MM.1S (cell line): ENCODE results near the gene MSTN.

Experiments used
- DNase-seq: peaks from one replicate; pipeline ENCODE4 v3.0.0-alpha.2; 2015
- H2AFZ ChIP-seq: fragments of 300-600 bp; sonication (generic); 2 replicates; pipeline ENCODE4 v1.6.0; 2016; ENCODE audit warnings: antibody characterized with exemption, low read length
- H3F3A ChIP-seq: fragments of 300-600 bp; sonication (generic); 2 replicates; pipeline ENCODE4 v1.6.1; 2016; ENCODE audit warnings: mild to moderate bottlenecking, antibody characterized with exemption, low read length, moderate library complexity, mixed read lengths; ENCODE audit not compliant: insufficient read depth
- H3K27ac ChIP-seq: fragments of 300-600 bp; sonication (generic); 2 replicates; pipeline ENCODE4 v1.5.1; 2016; ENCODE audit warnings: mild to moderate bottlenecking, low read length
- H3K27me3 ChIP-seq: fragments of 300-600 bp; sonication (generic); replicated peaks from 2 replicates; pipeline ENCODE4 v1.6.0; 2016; ENCODE audit warnings: low read length; ENCODE audit not compliant: insufficient read depth
- H3K36me3 ChIP-seq: fragments of 300-600 bp; sonication (generic); replicated peaks from 2 replicates; pipeline ENCODE4 v1.6.1; 2016; ENCODE audit warnings: mild to moderate bottlenecking, low read length, mixed read lengths; ENCODE audit not compliant: insufficient read depth
- H3K4me1 ChIP-seq: fragments of 300-600 bp; sonication (generic); 2 replicates; pipeline ENCODE4 v1.6.1; 2016; ENCODE audit warnings: low read length, mixed read lengths
- H3K4me2 ChIP-seq: fragments of 300-600 bp; sonication (generic); 2 replicates; pipeline ENCODE4 v1.6.0; 2016; ENCODE audit warnings: low read depth, low read length
- H3K4me3 ChIP-seq: fragments of 300-600 bp; sonication (generic); 2 replicates; pipeline ENCODE4 v1.5.1; 2016; ENCODE audit warnings: low read length, mixed read lengths
- H3K79me2 ChIP-seq: fragments of 300-600 bp; sonication (generic); 2 replicates; pipeline ENCODE4 v1.6.1; 2016; ENCODE audit warnings: mixed run types, low read length, mixed read lengths
- H3K9ac ChIP-seq: fragments of 300-600 bp; sonication (generic); 2 replicates; pipeline ENCODE4 v1.6.1; 2016; ENCODE audit warnings: low read length, mixed read lengths
- H3K9me2 ChIP-seq: fragments of 300-600 bp; sonication (generic); replicated peaks from 2 replicates; pipeline ENCODE4 v1.6.1; 2016; ENCODE audit warnings: mild to moderate bottlenecking, low read length, mixed read lengths; ENCODE audit not compliant: insufficient read depth
- H3K9me3 ChIP-seq: fragments of 300-600 bp; sonication (generic); replicated peaks from 2 replicates; pipeline ENCODE4 v1.6.1; 2016; ENCODE audit warnings: mild to moderate bottlenecking, low read length, mixed read lengths; ENCODE audit not compliant: insufficient read depth
- H4K20me1 ChIP-seq: fragments of 300-600 bp; sonication (generic); 2 replicates; pipeline ENCODE4 v1.6.1; 2016; ENCODE audit warnings: mild to moderate bottlenecking, low read length, moderate library complexity, mixed read lengths; ENCODE audit not compliant: insufficient read depth
- EZH2 ChIP-seq: fragments of 300-600 bp; sonication (generic); optimal IDR thresholded peaks from 2 replicates; pipeline ENCODE3; 2017; ENCODE audit warnings: low read depth, mild to moderate bottlenecking, antibody characterized with exemption, low read length, mixed read lengths
- EZH2phosphoT487 ChIP-seq: fragments of 300-600 bp; sonication (generic); IDR thresholded peaks from 2 replicates; pipeline ENCODE4 v1.6.1; 2018; ENCODE audit warnings: antibody characterized with exemption, low read length
- TF ChIP-seq, protein P1 (sequence below): fragments of 300-600 bp; sonication (generic); IDR thresholded peaks from 2 replicates; pipeline ENCODE4 v1.5.1; 2016; ENCODE audit warnings: antibody characterized with exemption, low read length, mixed read lengths

Gene MSTN

GRCh38 chr2:190062601-190063000 is at the start of gene MSTN:
Gene MSTN, minus strand, starts transcription at chr2:190062729. Its CDS starts 133 bp downstream, at chr2:190062596.
- H3K9me3 ChIP-seq: no peaks in the 10 kb centered on the region
- no peaks in the 10 kb centered on the region for H3K9me2 ChIP-seq
- no peak within 1 kb of the TSS for H2AFZ ChIP-seq
- no peak within 1 kb of the TSS for H3K9ac ChIP-seq
- no peak for DNase-seq
- H3K36me3 ChIP-seq: no peaks in the 10 kb centered on the region
- H3F3A ChIP-seq: no peaks in the 10 kb centered on the region
- no peaks in the 10 kb centered on the region for H3K4me1 ChIP-seq
- no peak within 1 kb of the TSS for H3K4me3 ChIP-seq
- no peaks in the 10 kb centered on the region for H3K27me3 ChIP-seq
- H3K4me2 ChIP-seq: no peak within 1 kb of the TSS
- no peaks in the 10 kb centered on the region for H3K79me2 ChIP-seq
- H3K27ac ChIP-seq: no peak within 1 kb of the TSS
- no peaks in the 10 kb centered on the region for H4K20me1 ChIP-seq
- TF ChIP-seq, protein P1, sequence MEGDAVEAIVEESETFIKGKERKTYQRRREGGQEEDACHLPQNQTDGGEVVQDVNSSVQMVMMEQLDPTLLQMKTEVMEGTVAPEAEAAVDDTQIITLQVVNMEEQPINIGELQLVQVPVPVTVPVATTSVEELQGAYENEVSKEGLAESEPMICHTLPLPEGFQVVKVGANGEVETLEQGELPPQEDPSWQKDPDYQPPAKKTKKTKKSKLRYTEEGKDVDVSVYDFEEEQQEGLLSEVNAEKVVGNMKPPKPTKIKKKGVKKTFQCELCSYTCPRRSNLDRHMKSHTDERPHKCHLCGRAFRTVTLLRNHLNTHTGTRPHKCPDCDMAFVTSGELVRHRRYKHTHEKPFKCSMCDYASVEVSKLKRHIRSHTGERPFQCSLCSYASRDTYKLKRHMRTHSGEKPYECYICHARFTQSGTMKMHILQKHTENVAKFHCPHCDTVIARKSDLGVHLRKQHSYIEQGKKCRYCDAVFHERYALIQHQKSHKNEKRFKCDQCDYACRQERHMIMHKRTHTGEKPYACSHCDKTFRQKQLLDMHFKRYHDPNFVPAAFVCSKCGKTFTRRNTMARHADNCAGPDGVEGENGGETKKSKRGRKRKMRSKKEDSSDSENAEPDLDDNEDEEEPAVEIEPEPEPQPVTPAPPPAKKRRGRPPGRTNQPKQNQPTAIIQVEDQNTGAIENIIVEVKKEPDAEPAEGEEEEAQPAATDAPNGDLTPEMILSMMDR: no peak
- no peak for TF ChIP-seq EZH2
- no peak for TF ChIP-seq EZH2phosphoT487

- no peaks in the 10 kb centered on the region for H3K27me3 ChIP-seq
- no peak overlapping the region for H3K4me2 ChIP-seq
- H3K79me2 ChIP-seq: no peaks in the 10 kb centered on the region
- no peaks in the 10 kb centered on the region for H3K9me3 ChIP-seq
- H3K9me2 ChIP-seq: no peaks in the 10 kb centered on the region
- no peaks in the 10 kb centered on the region for H4K20me1 ChIP-seq
- no peaks in the 10 kb centered on the region for H3F3A ChIP-seq
- H3K9ac ChIP-seq: no peak overlapping the region
- H3K4me3 ChIP-seq: no peak overlapping the region
- no peak for DNase-seq
- H3K27ac ChIP-seq: no peak overlapping the region
- TF ChIP-seq EZH2phosphoT487: no peak
- TF ChIP-seq, protein P1: no peak
- no peak for TF ChIP-seq EZH2
- no peaks in the 10 kb centered on the region for H3K36me3 ChIP-seq
- no peak overlapping the region for H2AFZ ChIP-seq
- no peaks in the 10 kb centered on the region for H3K4me1 ChIP-seq
Observed at GRCh38 chr2:190111166-190111565, 48.6 kb upstream of the MSTN start.

DNA sequence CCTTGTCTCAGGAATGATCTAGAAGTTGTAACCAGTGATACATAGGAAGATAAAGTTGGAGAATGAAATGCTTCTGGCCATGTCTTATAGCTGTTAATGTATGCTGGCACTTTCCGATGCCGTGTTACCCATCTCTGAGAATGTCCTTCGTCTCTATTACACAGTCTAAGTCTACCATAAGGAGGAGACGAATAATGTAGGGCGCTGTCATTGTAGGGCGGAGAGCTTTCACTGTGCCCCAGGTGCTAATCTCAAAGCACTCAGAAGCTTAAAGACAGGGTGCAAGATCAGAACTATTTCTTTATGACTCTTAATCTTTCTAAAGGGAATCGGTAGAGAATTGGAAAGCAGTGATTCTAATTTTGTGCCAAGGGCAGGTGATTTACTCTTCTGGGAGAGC is 48.2 kb upstream of the MSTN start:
- H3F3A ChIP-seq: no peaks in the 10 kb centered on the region
- H3K4me2 ChIP-seq: no peak overlapping the region
- no peak overlapping the region for H3K9ac ChIP-seq
- no peaks in the 10 kb centered on the region for H3K36me3 ChIP-seq
- H3K4me3 ChIP-seq: no peak overlapping the region
- H3K79me2 ChIP-seq: no peaks in the 10 kb centered on the region
- H3K27me3 ChIP-seq: no peaks in the 10 kb centered on the region
- H2AFZ ChIP-seq: no peak overlapping the region
- H3K4me1 ChIP-seq: no peaks in the 10 kb centered on the region
- no peaks in the 10 kb centered on the region for H3K9me3 ChIP-seq
- no peaks in the 10 kb centered on the region for H4K20me1 ChIP-seq
- DNase-seq: no peak
- no peak overlapping the region for H3K27ac ChIP-seq
- TF ChIP-seq EZH2 (no peak), EZH2phosphoT487 (no peak)
- TF ChIP-seq, protein P1: no peak
- no peaks in the 10 kb centered on the region for H3K9me2 ChIP-seq

DNA sequence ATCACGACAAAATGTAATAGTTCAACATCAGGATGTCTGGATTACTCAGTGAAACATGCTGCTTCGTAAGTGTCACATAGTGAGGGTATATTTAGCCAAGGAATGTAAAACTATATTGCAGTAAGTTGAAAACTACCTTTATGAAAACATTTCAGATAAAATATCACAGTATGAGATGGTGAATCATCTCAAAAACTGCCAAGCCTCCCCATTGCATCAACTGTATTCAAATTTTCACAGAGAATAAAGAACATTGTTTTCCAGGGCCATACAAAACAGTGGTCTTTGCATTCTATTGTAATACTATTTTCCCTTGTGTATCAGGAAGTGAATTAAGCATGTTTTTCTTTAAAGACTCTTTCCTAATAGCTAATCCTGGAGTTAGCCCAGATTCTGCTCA is 47.6 kb upstream of the MSTN start:
- Histone ChIP-seq H3K4me2 (no peak overlapping the region), H2AFZ (no peak overlapping the region), H3K9me2 (no peaks in the 10 kb centered on the region), H3K4me3 (no peak overlapping the region), H3K4me1 (no peaks in the 10 kb centered on the region), H3K9me3 (no peaks in the 10 kb centered on the region), H3K27ac (no peak overlapping the region), H3F3A (no peaks in the 10 kb centered on the region), H3K36me3 (no peaks in the 10 kb centered on the region), H3K9ac (no peak overlapping the region), H4K20me1 (no peaks in the 10 kb centered on the region), H3K27me3 (no peaks in the 10 kb centered on the region), H3K79me2 (no peaks in the 10 kb centered on the region)
- no peak for TF ChIP-seq EZH2phosphoT487
- TF ChIP-seq, protein P1: no peak
- no peak for DNase-seq
